ENCODE results near the gene NRAP.

GRCh38 chr10:113539789-113540188, 124.1 kb downstream of the NRAP start:
- TF ChIP-seq CTCF (IDR thresholded peaks at IDR 0.05; ENCODE audit: extremely low read depth in 1 of 2, insufficient read depth in 1 of 2, low read depth in 1 of 2, low read length in 2 of 2) (no peak), POLR2AphosphoS5 (IDR thresholded peaks at IDR 0.05; ENCODE audit: insufficient read depth, low read depth, low read length) (no peak), POLR2A (IDR thresholded peaks at IDR 0.05; ENCODE audit: low read depth, low read length) (no peak), EZH2 (IDR thresholded peaks at IDR 0.05; ENCODE audit: borderline replicate concordance, low read depth, low read length, severe bottlenecking) (no peak), MAX (IDR thresholded peaks at IDR 0.05; ENCODE audit: insufficient read depth, insufficient read length) (no peak), FOS (IDR thresholded peaks at IDR 0.05; ENCODE audit: borderline replicate concordance, insufficient read depth, low read length) (no peak), MYC (IDR thresholded peaks at IDR 0.05; ENCODE audit: low read depth, low read length) (no peak), JUN (IDR thresholded peaks at IDR 0.05; ENCODE audit: borderline replicate concordance, insufficient read depth, insufficient read length, low read depth) (no peak)

Data from endothelial cell of umbilical vein (primary cell).